PFSK-1 (cell line): ENCODE results near the gene CRB2.

Source experiments
- POLR2AphosphoS5 ChIP-seq: IDR thresholded peaks from 2 replicates; pipeline ENCODE4 v1.6.1; 2012; ENCODE audit warnings: low read depth, mild to moderate bottlenecking, control low read depth, low read length, moderate library complexity
- REST ChIP-seq, 2 experiments: IDR thresholded peaks; 2 replicates each; pipeline versions ENCODE4 v1.6.1 to v1.8.0; 2011 to 2012; ENCODE audit warnings: low read depth in 2 of 2, low read length in 2 of 2, control low read depth in 1 of 2, inconsistent platforms in 1 of 2, mild to moderate bottlenecking in 1 of 2, moderate library complexity in 1 of 2; ENCODE audit not compliant: insufficient read depth in 1 of 2
- SIN3A ChIP-seq: IDR thresholded peaks from 2 replicates; pipeline ENCODE4 v1.6.1; 2012; ENCODE audit warnings: mild to moderate bottlenecking, low read length, moderate library complexity, borderline replicate concordance; ENCODE audit not compliant: insufficient read depth
- TAF1 ChIP-seq: IDR thresholded peaks from 2 replicates; pipeline ENCODE4 v1.6.1; 2012; ENCODE audit warnings: low read length, control low read depth, borderline replicate concordance; ENCODE audit not compliant: insufficient read depth

GRCh38 chr9:123407217-123407851, 51.3 kb downstream of the CRB2 start:
- TF ChIP-seq POLR2AphosphoS5, result no peak
- TF ChIP-seq SIN3A, result no peak
- TF ChIP-seq TAF1, result no peak
- TF ChIP-seq REST (IDR thresholded peaks at IDR 0.05; ENCODE audit: insufficient read depth in 1 of 2, low read depth in 2 of 2, low read length in 2 of 2), result no peak
